T1000 (cell line): ENCODE data around the gene NCKAP5.

Experiments
- DNase-seq: peaks from one replicate; lab custom pipeline; 2025; ENCODE audit warnings: mixed read lengths; lab: John Stamatoyannopoulos, UW

NCKAP5 gene

DNA sequence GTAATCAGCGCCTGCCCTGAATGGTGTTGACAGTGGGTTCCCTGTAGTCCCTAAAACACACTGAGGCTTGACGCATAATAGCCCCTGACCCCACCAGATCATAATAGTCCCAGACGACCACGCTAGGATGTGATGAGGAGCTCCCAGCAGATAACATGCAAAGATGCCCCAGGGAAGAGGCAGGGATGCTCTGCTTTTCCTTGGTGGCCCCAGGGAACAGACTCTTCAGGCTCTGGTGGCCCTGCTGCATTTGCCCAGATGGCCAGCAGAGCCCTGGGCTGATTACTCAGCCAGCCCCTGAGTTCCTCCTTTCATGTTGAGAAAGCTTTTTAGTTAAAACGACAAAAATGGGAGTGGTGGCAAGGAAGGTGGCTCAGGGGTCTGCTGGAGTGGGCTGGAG, 5.9 kb upstream of the NCKAP5 start:
- no peak for DNase-seq

DNA sequence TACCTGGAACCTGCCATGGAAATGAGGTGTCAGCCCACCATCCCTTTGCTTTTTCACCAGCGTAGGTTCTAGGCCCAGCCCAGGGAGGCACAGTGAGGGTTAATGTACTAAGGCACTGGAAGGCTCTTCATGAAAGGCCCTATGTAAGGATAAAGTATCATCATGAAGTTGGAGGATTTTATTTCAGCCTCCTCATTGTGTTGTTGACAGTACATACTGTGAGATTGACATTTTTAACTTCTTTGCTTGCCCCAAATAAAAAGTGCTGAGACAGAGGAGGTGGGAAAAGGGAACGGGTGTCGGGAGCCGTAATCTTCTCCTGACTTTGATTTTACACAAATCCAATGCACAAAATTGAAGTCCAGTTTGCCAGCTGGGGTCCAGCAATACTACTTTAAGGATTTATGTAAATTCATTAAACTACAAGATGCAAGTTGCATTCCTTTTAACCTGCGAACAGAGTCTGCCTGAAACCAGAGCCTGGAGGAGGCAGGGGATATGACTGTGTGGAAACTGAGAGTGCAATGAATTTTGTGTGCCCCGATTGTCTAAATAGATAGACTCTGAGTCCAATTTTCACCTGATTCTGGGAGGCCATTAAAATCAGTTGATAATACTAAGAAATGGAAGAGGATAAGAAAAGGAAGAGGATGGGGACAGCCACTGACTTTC, 5.4 kb upstream of the NCKAP5 start:
- DNase-seq = no peak

DNA sequence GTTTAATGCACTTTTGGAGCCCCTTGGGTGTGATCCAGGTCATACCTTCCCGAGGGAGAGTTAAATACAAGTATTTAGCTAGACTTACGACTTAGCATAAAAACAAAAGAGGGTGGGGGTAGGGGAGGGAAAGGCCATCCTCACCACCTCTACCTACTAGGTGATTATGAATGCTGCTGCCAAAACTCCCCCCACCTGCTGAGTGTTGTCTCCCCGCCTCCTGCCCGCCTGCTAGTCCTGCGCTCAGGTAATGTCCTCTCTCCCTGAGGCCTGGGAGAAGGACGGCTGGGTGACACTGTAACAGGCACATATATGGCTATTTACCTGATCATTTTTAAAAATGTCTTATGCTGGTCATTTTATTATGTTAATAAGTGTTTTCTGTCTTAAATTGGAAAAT, 3.0 kb upstream of the NCKAP5 start:
- DNase-seq = no peak

DNA sequence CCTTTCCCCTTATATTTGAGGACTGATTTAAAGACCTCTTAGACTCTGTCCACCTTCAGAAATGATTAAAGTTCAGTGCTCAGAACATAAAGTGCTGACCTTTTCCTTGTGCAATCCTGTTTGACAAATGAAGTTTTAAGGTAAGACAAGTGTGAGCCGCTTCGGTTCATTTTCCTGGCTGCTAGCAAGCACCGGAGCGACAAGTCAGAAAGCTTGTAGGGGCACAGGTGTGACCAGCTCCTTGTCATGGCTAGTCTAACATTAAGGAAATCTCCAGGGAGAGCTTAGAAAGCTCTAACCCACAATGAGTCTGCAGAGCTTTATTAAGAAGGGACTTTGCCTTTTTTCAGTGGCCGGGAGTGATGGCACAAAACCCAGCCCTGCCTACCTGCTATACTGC, 2.3 kb upstream of the NCKAP5 start:
- no peak for DNase-seq

DNA sequence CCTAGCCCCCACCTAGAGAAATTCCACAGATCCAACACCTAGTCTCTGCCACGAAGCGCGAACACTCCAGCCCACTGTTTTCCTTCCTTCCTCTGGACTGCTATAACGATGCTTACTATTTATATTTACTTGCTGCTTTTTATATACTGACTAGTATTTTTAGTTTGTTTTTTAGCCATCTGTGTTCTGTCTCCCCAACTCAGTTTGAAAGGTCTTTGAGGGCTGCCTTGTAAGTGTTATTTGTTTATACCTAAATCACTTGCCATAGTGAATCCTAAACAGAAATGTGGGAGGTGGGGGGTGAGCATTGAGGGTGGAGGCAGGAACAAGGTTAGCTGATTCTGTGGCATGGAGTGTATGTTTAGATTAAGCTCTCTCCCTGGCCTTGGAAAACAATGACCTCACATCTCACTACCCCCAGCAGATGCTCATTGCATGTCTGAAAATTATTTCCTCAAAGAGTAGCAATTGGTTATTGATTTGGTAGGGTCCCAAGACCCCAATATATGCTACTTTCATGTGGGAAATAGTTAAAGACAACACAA, 1.1 kb upstream of the NCKAP5 start:
- no peak for DNase-seq

DNA sequence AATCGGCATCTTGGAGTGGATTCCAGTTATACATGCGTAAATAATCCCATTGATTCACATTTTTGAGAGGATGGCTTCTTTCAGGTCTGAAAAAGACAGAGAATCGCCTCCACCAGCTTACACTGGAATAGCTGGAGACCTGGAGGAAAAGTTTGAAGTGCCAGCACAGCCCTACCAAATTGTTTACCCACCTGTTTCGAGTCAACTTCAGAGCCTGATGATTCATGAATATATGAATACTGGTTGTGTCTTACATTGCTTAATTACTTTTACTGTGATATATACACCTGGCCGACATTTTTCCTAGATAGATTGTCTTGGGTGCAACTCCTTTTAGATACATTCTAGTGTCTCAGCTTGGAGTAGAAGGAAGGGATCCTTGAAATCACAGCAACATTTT, 335 bp upstream of the NCKAP5 start:
- no peak for DNase-seq

DNA sequence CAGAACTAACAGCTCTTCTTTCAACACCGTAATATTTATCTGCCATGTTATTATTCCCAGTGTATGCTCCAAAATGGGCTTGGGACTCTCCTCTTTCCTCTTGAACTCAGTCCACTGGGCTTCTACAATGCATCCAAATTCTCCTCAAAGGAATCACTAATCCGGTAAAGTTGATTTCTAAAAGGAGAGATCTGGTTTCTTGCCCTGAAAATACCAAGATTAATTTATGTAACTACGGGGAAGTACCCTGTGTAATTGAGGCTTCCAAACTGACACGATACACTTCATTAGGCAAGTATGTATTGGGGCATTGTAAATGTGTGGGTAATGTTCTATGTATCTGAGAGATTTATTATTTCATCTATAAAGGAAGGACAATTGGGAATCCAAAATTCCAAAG, 5.7 kb downstream of the NCKAP5 start:
- DNase-seq = no peak

DNA sequence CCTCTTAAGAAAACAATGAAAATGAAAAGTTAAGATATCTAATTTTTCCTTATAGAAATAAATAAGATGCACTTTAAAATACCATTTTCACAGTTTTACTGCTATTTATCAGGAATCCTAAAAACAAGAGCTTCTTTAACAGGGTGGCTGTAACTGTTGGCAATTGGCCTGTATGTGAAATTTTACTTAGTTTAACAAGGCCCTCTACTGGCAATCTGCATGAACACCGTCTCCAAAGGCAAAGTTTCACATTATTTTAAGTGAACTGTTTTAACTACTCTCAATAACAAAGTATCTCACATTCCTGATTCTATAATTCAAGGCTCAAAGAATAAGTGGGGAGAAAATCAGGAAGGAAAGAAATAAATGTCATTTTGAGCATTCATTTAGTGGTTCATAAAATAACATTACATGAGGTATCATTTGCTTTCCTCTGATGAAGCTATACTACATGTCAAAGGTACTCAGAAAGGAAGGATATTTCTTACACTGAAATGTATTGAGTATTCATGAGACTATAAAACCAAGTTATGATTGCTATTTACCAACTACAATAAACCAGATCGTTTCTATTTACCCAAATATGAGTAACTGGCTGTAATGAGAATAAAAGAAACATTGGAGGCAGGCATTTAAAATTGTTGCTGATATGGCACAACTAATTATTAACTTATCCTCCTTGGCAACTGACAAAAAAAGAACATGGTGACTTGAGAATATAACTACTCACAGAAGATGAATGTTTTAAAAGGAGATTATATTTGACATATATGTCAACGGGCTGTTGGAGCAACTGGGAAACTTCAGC, 7.0 kb downstream of the NCKAP5 start:
- DNase-seq = no peak

DNA sequence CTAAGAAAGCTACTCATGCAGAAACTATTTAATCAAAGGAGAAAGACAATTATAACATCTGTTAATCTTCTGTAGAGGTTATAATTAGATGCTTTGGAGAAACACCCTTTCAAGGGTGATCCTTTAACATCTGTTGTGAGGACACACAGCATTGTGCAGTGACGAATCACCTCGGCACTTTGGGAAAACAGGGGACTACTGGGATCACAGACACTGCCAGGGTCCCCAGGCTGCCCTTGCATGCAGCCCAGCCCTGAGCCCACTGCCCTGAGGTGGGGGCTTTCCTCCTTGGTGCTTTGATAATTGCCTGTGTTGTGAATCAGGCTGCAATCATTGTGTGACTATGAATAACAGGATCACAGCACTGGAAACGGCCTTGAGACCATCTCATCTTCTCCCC, 10.6 kb downstream of the NCKAP5 start:
- no peak for DNase-seq

DNA sequence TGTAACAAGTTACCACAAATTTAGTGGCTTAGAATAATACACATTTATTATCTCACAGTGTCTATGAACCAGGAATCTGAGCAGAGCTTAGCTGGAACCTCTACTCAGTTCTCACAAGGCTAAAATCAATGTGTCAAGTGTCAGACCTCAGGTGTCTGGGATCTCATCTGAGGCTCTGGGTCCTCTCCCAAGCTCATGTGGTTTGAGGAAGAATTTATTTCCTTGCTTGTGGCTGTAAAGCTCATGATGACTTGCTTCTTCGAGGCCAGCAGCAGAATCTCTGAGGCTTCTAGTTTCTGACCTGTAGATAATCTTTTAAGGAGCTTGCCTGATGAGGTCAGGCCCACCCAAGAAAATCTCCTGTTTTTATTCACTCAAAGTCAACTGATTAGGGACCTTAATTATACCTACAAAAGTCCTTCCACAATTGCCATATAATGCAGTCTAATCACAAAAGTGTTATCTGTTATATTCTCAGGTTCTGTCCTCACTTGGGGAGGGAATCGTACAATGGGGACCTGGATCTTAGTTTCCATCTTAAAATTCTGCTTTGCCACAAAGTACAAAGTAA, 14.3 kb downstream of the NCKAP5 start:
- DNase-seq = no peak

DNA sequence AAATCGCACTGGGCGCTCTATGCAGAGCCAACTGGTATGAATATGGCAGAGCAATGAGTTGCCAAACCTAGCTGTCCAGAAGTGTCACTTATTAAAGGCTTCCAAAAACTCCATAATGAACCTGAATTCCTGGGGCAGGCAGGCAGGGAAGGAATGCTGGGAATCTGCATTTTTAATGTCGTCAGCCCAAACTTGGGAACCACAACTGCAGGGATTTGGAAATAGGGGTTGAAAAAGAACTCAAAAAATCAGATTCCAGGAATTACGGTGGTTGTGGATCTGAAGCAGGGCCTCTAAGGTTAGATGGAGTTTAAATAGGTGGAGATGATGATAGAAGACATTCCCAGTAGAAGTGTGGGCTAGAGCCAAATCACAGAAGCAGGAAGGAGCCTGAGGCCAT, 15.0 kb downstream of the NCKAP5 start:
- no peak for DNase-seq

DNA sequence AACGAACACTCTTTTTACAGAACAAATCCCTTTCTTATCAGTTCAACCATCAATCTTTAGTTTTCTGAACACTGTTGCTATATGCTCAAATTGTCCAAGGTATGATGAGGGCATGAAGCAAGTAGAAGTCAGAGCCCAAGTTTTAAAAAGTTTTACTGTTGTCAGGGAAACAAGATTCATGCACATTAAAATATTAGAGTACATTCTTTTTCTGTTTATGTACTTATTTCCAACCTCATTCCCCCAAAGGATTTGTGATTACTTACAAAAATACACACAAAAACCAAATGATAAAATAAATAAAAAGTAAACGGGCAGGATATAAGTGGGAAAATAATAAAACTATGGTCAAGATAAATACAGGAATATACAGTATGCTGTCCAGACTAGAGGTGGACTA, 15.4 kb downstream of the NCKAP5 start:
- DNase-seq = no peak

DNA sequence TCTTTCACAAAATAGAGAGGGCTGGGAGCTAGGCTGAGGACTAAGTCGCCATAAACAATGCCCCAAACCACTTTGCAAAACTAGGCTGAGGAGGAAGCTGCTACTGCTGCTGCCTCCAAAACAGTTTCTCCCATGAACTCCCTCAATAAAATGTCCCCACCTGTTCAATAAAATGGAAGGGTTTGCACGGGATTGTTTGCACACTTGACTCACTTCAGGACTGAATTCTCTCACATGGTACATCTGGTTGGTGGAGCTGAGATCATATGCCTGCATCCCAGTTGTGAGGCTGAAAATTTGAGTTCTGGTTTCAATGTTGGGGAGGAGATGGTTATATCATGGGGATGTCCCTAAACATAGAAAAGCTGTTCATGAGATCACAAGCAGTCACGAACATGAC, 26.5 kb downstream of the NCKAP5 start:
- no peak for DNase-seq

DNA sequence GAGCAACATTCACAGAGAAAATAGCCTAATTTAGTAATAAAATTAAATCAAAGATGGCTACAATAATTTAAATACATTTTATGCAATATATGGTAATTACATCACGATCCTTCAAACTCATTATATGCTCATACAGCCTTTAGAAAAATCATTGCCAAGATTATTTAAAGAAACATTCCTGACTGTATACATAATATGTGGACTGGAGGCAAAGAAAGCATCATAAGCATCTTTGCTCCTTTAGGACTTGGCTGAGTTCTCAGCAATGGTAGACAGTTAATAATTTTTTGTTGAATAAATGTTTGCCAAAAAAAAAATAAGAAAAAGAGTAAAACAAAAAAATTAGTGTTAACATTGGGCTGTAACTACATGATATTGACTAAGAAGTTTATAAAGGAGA, 26.9 kb downstream of the NCKAP5 start:
- no peak for DNase-seq

DNA sequence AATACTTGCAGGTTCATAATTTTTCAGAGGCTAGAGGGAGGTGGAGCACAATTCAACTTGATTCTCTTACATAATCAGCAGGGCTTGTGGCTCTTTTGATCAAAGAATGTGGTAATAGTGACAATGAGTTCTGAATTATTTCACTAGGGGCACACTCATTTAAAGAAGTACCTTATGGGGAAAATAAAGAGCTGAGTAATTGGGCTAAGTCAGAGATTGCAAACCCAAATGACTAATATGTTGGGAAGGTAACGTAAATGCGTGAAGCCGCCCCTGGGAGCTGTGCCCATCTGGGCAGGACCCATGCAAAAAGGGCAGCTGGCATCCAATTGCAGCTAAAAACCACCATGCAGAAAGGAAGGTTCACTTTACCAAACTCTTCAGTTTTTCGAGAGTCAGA, 35.3 kb downstream of the NCKAP5 start:
- DNase-seq = peak; percentile 30

DNA sequence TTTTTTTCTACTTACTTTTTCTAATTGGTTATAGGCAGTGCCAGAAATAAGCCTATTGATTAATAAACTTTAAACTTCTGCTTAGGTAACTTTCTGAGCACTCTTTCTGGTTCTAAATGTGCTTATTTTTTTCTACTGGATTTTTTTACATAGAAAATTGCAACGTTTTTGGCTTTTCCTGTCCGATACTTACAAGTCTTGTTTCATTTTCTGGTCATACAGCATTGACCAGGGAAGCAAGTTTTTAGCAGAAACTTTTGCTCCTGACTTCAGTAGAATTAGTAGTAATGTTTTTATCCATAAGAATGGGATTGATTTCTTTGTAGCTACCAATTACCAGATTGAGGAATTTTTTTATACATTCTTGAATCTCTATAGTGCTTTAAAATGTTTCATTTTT, 36.9 kb downstream of the NCKAP5 start:
- no peak for DNase-seq

DNA sequence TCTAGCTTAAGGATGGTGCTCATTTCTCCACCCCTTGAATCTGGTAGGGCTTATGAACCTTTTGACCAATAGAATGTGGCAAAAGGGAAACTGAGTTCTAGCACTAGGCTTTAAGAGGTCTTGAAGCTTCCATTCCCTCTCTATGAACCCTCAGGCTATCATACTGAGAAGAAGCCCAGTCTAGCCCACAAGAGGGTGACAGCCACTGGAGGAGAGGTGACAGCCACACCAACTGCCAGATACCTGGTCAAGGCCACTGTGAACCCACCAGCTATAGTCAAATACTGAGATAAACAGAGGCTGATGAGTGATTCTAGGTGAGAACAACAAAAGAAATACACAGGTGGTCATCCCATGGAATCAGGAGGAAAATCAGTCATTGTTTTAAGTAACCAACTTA, 37.6 kb downstream of the NCKAP5 start:
- no peak for DNase-seq

DNA sequence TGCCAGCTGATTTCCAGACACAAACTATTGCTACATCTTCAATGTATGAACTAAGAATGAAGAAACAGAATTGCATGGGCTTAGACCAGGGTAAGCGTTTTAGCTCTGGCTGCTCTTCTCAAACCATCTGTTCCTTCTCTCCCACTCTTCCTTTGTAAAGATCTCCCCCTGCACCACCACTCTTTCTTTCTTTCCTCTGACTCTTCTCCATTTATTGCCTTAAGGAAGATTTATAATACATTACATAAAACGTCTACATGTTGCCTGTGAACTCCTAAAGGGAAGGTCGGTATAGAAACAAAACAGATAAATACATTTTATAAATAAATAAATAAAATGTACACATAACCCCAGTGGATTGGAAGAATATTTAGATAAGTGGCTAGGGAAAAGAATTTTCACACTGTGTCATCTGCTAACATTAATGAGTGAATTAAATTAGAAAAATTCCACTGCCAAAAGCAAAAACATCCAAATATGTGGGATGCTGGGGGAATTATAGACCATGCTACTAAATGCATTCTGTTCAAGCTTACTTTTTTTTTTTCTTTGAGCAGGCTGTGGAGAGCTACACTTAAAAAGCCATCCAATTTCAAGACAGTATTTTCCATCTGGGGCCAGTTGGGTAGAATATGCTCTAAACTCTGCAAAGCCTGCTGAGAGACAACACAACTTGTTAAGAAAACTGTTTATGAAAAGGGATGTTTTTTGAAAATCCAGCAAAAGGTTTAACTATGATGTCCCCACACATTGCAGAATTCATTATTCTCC, 41.5 kb downstream of the NCKAP5 start:
- no peak for DNase-seq

DNA sequence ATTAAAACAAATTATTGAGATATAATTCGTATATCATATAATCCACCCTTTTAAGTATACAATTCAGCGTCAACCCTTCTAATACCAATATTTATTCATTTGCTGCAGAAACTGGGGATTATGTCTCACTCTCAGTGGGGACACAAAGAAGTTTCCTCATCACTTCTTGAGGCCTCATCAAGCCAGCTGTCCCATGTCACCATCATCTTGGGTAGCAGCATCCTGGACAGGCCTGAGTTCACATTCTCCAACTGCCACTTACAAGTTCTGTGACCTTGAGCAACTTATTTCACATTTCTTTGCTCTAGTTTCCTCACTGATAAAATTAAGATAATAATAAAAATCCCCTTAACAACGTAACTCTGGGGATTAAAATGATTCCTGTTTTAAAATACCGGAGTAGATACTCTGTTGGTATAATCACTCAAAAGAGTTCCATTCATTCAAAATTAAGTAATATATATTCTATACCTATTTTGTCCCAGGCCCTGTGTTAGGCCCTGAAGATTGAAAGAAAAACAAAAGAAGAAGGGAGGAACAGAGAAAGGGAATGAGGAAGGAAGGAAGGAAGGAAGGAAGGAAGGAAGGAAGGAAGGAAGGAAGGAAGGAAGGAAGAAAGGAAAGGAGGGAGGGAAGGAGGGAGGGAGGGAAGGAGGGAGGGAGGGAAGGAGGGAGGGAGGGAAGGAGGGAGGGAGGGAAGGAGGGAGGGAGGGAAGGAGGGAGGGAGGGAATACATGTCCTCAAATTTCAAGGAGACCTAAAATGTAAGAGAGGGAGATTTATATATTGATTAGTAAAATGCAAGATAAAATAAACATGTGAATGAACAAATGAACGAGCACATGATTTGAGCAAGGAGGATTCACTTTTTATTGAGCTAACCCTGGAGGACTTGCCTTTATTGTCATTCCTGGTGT, 42.4 kb downstream of the NCKAP5 start:
- no peak for DNase-seq

DNA sequence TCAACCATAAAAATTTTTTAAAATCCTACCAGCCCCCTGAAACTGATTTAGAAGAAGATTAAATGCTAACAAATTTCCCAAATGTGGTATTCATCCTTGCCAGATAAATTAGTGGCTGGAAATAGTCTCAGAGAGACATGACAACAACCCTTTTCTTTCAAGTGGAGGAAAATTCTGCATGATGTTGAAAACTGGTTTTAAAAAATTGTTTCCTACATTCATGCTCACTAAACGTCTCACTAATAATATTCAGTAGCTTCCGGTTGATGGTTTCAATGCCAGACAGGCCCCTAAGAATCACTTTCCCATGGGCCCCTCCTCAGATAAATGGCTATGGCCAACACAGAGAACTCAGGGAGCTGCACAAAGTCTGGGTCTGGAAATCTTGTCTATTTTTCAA, 43.2 kb downstream of the NCKAP5 start:
- no peak for DNase-seq

DNA sequence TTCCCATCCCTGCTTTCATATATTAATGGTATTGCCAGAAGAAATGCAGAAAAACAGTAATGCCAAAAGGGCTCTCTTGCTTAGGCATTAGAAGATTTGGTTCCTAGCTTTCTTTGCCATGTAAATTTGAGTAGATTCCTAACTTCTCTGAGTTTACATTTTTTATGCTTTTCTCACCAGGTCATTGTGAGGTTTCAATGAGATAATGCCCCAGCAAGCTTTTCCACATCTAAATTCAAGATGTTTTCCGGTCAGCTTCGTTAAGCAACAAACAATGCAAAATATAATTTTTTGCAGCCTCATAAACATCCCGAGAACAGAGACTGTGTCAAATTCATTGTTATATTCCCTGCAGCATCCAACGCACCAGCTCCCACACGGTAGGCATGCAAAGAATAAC, 44.9 kb downstream of the NCKAP5 start:
- DNase-seq = no peak
